Adrenal gland (tissue), 12 donors: ENCODE measurements around the gene DLG5. TPM values are rescaled to one million over a fixed set of nuclear protein-coding genes. Genes with fewer than 3 reads are reported as not detected.

Experiments used
- DNase-seq, 7 donors: peaks; one replicate each; pipeline ENCODE4 v3.0.0-alpha.2; 2019 to 2020
- H3K27ac ChIP-seq, 5 donors: fragments of 200-600 bp; sonication (generic) in 4 of 5; 1 replicate in 3 of 5; 2 replicates in 2 of 5; pipeline versions ENCODE4 v1.5.1 to v1.8.0; 2016 to 2020; ENCODE audit warnings: mild to moderate bottlenecking in 1 of 5
- H3K27me3 ChIP-seq: fragments of 200-600 bp; 2 replicates; pipeline ENCODE4 v1.8.0; 2021
- H3K36me3 ChIP-seq, 2 donors: fragments of 200-600 bp; replicated peaks in 1 of 2; 1 replicate in 1 of 2; 2 replicates in 1 of 2; pipeline versions ENCODE4 v1.5.1 to v1.8.0; 2018 to 2022
- H3K4me1 ChIP-seq, 2 donors: fragments of 200-600 bp; replicated peaks in 1 of 2; 1 replicate in 1 of 2; 2 replicates in 1 of 2; pipeline versions ENCODE4 v1.5.1 to v1.8.0; 2018 to 2021
- H3K4me3 ChIP-seq, 4 donors: fragments of 200-600 bp; sonication (generic) in 3 of 4; one replicate each; pipeline ENCODE4 v1.5.1; 2016 to 2018
- H3K9me3 ChIP-seq, 3 donors: fragments of 200-600 bp; sonication (generic) in 1 of 3; replicated peaks in 1 of 3; 1 replicate in 2 of 3; 2 replicates in 1 of 3; pipeline versions ENCODE4 v1.5.1 to v1.8.0; 2016 to 2021
- CTCF ChIP-seq, 6 experiments: fragments of 450-650 bp in 4 of 6; fragments of 200-600 bp in 2 of 6; sonication (generic) in 1 of 6; IDR thresholded peaks; 1 replicate in 5 of 6; 2 replicates in 1 of 6; pipeline versions ENCODE4 v1.5.1 to v1.8.0; 2016 to 2021; ENCODE audit warnings: antibody characterized with exemption in 6 of 6, mild to moderate bottlenecking in 2 of 6, moderate library complexity in 1 of 6
- POLR2A ChIP-seq, 2 donors: fragments of 450-650 bp; IDR thresholded peaks; one replicate each; pipeline ENCODE4 v1.6.1; 2017; ENCODE audit warnings: antibody characterized with exemption in 2 of 2, mild to moderate bottlenecking in 2 of 2, moderate library complexity in 1 of 2
- WGBS, 4 donors: extraction: QIAGEN DNeasy Blood & Tissue Kit in 2 of 4; methylation state at CpG; one replicate each; pipeline versions ENCODE4 v1.1.5 to v1.1.7; 2013 to 2017; 5-methylcytosine and 5-hydroxymethylcytosine counted together
- intact Hi-C, 2 donors: fragments of 100-400 bp; cut with DNase I; formaldehyde crosslinking; loops; one replicate each; pipeline versions ENCODE4 v1.14.1 to v1.15.0; 2022 to 2023
- polyA plus RNA-seq, 3 donors: library from polyadenylated mRNA; stranded (reverse); fragments of 200-250 nt in 2 of 3; fragments of 350-450 nt in 1 of 3; fragmentation: Illumina TruSeq in 1 of 3; extraction: RNeasy Lipid Tissue Mini Kit (QIAGEN cat#74804) in 1 of 3; gene quantifications; one replicate each; pipeline ENCODE4 v1.2.3, GENCODE V29; 2013 to 2014
- total RNA-seq, 9 donors: library from RNA; depleted of rRNA in 4 of 9; stranded (reverse); fragments of >200 nt in 4 of 9; fragments of 120-200 nt in 1 of 9; fragmentation: NEBNext Ultra II Directional in 1 of 9; extraction: Animal tissue kit (Norgen Biotek cat#: 25700) in 1 of 9; gene quantifications; one replicate each; pipeline versions ENCODE4 v1.1.0 to v1.2.4, GENCODE V29; 2013 to 2023
- donor health status: healthy with polysubstance abuse.
- donor health status: Bipolar disorder and iron deficiency.
- donor health status: DM: yes; HTN: yes; CAD: no.
- donor health status: DM: no; HTN: no; CAD: no.
- donor health status: DM: no; HTN: no; CAD: no.
- donor health status: DM: yes; HTN: yes; CAD: no.

The DLG5 gene
- total and polyA plus RNA-seq, 12 donors: 32.6 to 175 (median 101) TPM

DNA sequence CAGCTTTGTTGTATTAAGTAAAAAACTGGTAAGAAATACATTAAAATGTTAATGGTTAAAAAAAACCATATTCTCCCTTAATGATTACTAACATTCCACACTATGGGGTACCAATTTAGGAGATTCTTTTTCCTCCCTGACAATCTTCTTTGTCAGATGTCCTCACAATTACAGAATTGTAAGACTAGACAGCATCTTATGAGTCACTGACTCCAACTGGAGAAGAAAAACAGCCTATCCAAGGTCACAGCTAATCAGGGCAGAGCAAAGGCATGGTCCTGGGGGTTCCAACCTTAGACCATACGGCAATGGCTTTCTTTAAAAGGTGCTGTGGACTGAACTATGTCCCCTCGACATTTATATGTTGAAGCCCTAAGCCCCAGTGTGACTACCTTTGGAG, 127.6 kb downstream of the DLG5 start:
- intact Hi-C loops: no loop called here
- Histone ChIP-seq H3K27ac (peak overlapping the region in 3 of 5 donors; percentile 37 to 74 (median 53)), H3K4me3 (no peak overlapping the region), H3K36me3 (peaks cover 0 to 83% of the 10 kb centered on the region in 2 donors), H3K27me3 (no peaks in the 10 kb centered on the region), H3K9me3 (no peaks in the 10 kb centered on the region), H3K4me1 (peaks cover 0 to 29% of the 10 kb centered on the region in 2 donors)
- WGBS, 4 donors: 45 to 72% (median 50%) methylated on average over 2 of the region's 2 CpGs
- no peak for TF ChIP-seq CTCF (IDR thresholded peaks at IDR 0.05)
- TF ChIP-seq POLR2A (IDR thresholded peaks at IDR 0.05): no peak
- DNase-seq: no peak

- WGBS, 4 donors: 91 to 97% (median 95%) methylated on average over 10 to 16 of the region's 16 CpGs
These were observed 130.1 kb downstream of the DLG5 start for GRCh38 chr10:77796311-77796915.

DNA sequence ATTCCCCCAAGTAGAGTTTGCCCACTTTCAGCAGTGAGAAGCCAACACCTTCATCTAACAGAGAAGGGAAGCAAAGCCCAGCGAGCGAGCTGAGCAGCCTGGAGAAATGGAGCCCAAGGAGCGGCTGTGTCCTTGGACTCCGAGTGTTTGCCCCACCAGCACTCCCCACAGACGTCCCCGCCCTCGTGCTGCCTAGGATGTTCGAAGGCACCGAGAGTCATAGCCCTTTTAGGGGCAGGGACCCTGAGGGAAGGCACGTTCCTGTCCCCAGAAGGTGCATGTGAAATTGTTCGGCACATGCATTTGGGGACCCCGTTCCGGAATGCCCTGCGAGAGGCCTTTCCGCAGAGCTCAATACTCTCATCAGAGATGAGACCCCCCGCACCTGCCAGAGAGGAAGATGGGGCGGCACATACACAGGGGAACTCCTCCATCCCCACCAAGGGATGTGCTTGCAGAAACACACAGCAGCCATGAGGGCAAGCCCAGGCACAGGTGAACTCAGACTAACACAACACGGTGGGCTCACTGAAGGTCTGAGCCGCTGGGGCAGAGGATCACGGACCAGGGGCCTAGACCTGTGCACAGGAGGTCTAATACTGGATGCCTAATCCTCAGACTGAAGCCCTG, 131.0 kb downstream of the DLG5 start:
- no peaks in the 10 kb centered on the region for H3K27me3 ChIP-seq
- H3K36me3 ChIP-seq: peaks cover 0 to 97% of the 10 kb centered on the region in 2 donors
- 85 to 89% (median 87%) methylated on average over 10 to 20 of the region's 20 CpGs for WGBS, 4 donors
- TF ChIP-seq CTCF (IDR thresholded peaks at IDR 0.05) (no peak), POLR2A (IDR thresholded peaks at IDR 0.05) (no peak)
- H3K4me1 ChIP-seq: peaks cover 0 to 13% of the 10 kb centered on the region in 2 donors
- intact Hi-C loops: no loop called here
- no peaks in the 10 kb centered on the region for H3K9me3 ChIP-seq
- no peak overlapping the region for H3K4me3 ChIP-seq
- DNase-seq: no peak
- no peak overlapping the region for H3K27ac ChIP-seq

More at GRCh38 chr10:77796311-77796915, 130.1 kb downstream of the DLG5 start:
- TF ChIP-seq CTCF (IDR thresholded peaks at IDR 0.05) (no peak), POLR2A (IDR thresholded peaks at IDR 0.05) (no peak)
- Histone ChIP-seq H3K4me1 (peaks cover 0 to 21% of the 10 kb centered on the region in 2 donors), H3K4me3 (no peak overlapping the region), H3K27me3 (no peaks in the 10 kb centered on the region), H3K27ac (peak overlapping the region in 2 of 5 donors; percentile 5 to 26), H3K9me3 (no peaks in the 10 kb centered on the region), H3K36me3 (peaks cover 0 to 94% of the 10 kb centered on the region in 2 donors)
- intact Hi-C loops: no loop called here
- no peak for DNase-seq

- 87 to 90% (median 89%) methylated on average over 16 to 23 of the region's 23 CpGs for WGBS, 4 donors
- no peaks in the 10 kb centered on the region for H3K27me3 ChIP-seq
- no peaks in the 10 kb centered on the region for H3K9me3 ChIP-seq
- no peak for DNase-seq
- H3K4me3 ChIP-seq: no peak overlapping the region
- intact Hi-C loops: no loop called here
- no peak for TF ChIP-seq POLR2A (IDR thresholded peaks at IDR 0.05)
- peak overlapping the region in 1 of 5 donors; percentile 44 for H3K27ac ChIP-seq
- H3K36me3 ChIP-seq: peaks cover 0 to 95% of the 10 kb centered on the region in 2 donors
- peaks cover 0 to 11% of the 10 kb centered on the region in 2 donors for H3K4me1 ChIP-seq
These were observed 132.1 kb downstream of the DLG5 start for GRCh38 chr10:77794256-77795142.
